CD4-positive, alpha-beta T cell (primary cell): ENCODE measurements around the gene VRK1. TPM values are rescaled to one million over a fixed set of nuclear protein-coding genes. Genes with fewer than 3 reads are reported as not detected.

ENCODE experiments used
- ATAC-seq: fragments of 200-7000 bp; cut with Tn5 transposase; one replicate; pipeline ENCODE4 v1.10.0; 2022; ENCODE audit warnings: mild to moderate bottlenecking; ENCODE audit not compliant: poor library complexity
- CTCF ChIA-PET: fragments of 350-600 bp; sonication (Branson Sonifier 250); formaldehyde crosslinking; loops from one replicate; lab custom pipeline; 2021; ENCODE audit warnings: antibody characterized with exemption, inconsistent platforms; lab: Charles Lee
- POLR2A ChIA-PET: fragments of 350-600 bp; sonication (Branson Sonifier 250); formaldehyde crosslinking; loops from one replicate; lab custom pipeline; 2021; ENCODE audit warnings: antibody characterized with exemption, inconsistent platforms; lab: Charles Lee
- DNase-seq, 14 experiments: peaks; one replicate each; pipeline ENCODE4 v3.0.0-alpha.2; 2013 to 2020; ENCODE audit warnings: mixed read lengths in 2 of 14
- H3K27ac ChIP-seq, 2 donors: one replicate each; pipeline versions ENCODE4 v1.5.1 to v1.7.0; 2013; ENCODE audit warnings: low read length in 2 of 2, low read depth in 1 of 2, mild to moderate bottlenecking in 1 of 2
- H3K27me3 ChIP-seq, 2 experiments: 1 replicate in 1 of 2; 2 replicates in 1 of 2; pipeline versions ENCODE4 v1.6.1 to v1.7.0; 2013; ENCODE audit warnings: low read length in 2 of 2, control low read depth in 1 of 2, mild to moderate bottlenecking in 1 of 2, moderate library complexity in 1 of 2; ENCODE audit not compliant: insufficient read depth in 2 of 2, control insufficient read depth in 1 of 2
- H3K36me3 ChIP-seq: one replicate; pipeline ENCODE4 v1.6.1; 2013; ENCODE audit warnings: low read length, control low read depth; ENCODE audit not compliant: insufficient read depth
- H3K4me1 ChIP-seq: one replicate; pipeline ENCODE4 v1.6.1; 2013; ENCODE audit warnings: low read length, control low read depth; ENCODE audit not compliant: insufficient read depth
- H3K4me3 ChIP-seq: one replicate; pipeline ENCODE4 v1.5.1; 2013; ENCODE audit warnings: mild to moderate bottlenecking, low read length, moderate library complexity
- H3K9me3 ChIP-seq, 2 experiments: 1 replicate in 1 of 2; 2 replicates in 1 of 2; pipeline versions ENCODE4 v1.6.1 to v1.7.0; 2013; ENCODE audit warnings: low read length in 2 of 2, mild to moderate bottlenecking in 2 of 2, control low read depth in 1 of 2, moderate library complexity in 1 of 2; ENCODE audit not compliant: control insufficient read depth in 1 of 2, insufficient read depth in 1 of 2
- H3K27ac Mint-ChIP-seq: one replicate; pipeline ENCODE4 v1.8.0; 2020; ENCODE audit warnings: mixed read lengths
- H3K27me3 Mint-ChIP-seq: one replicate; pipeline ENCODE4 v1.8.0; 2021; ENCODE audit warnings: mixed read lengths
- H3K36me3 Mint-ChIP-seq: one replicate; pipeline ENCODE4 v1.8.0; 2021; ENCODE audit warnings: low read depth, mixed read lengths
- H3K4me1 Mint-ChIP-seq: one replicate; pipeline ENCODE4 v1.8.0; 2021; ENCODE audit warnings: low read depth, mixed read lengths
- H3K4me3 Mint-ChIP-seq: one replicate; pipeline ENCODE4 v1.8.0; 2020; ENCODE audit warnings: mild to moderate bottlenecking, mixed read lengths
- H3K9me3 Mint-ChIP-seq: one replicate; pipeline ENCODE4 v1.8.0; 2020; ENCODE audit warnings: mixed read lengths
- CTCF ChIP-seq: fragments of 200-600 bp; IDR thresholded peaks from one replicate; pipeline ENCODE4 v1.8.0; 2022; ENCODE audit warnings: antibody characterized with exemption, mild to moderate bottlenecking
- intact Hi-C, 2 experiments: fragments of 100-400 bp; cut with DNase I in 1 of 2; cut with micrococcal nuclease in 1 of 2; formaldehyde crosslinking; loops; one replicate each; pipeline versions ENCODE4 v1.15.1 to v1.9.0; 2023 to 2025; cut with DNase I, micrococcal nuclease
- total RNA-seq, 174 experiments: library from RNA in 2 of 174; stranded (reverse) in 2 of 174; gene quantifications; one replicate each; pipeline ENCODE4 v1.2.3 and lab custom pipeline; 2021 to 2026

The VRK1 gene
- total RNA-seq, 2 experiments from 2014 or later, result 36.7 to 41.0 TPM

- H3K4me1 ChIP-seq, result no peaks in the 10 kb centered on the region
- intact Hi-C loops, result no loop called here
- no peak overlapping the region for H3K4me3 ChIP-seq
- ATAC-seq (no peak), DNase-seq (no peak)
- no peaks in the 10 kb centered on the region for H3K27me3 ChIP-seq
- H3K36me3 ChIP-seq, result no peaks in the 10 kb centered on the region
- H3K4me1 Mint-ChIP-seq, result no peaks in the 10 kb centered on the region
- H3K9me3 ChIP-seq, result no peaks in the 10 kb centered on the region
- H3K9me3 Mint-ChIP-seq, result no peaks in the 10 kb centered on the region
- ChIA-PET CTCF (interaction anchor here (0.6 to 0.7 kb wide), 2 partner anchors 22 to 1771 kb away, joined by 3 to 4 read pairs; no protein-coding TSS in a partner anchor), POLR2A (no interaction called here)
- H3K27ac ChIP-seq, result no peak overlapping the region
- H3K27ac Mint-ChIP-seq, result no peak overlapping the region
- H3K4me3 Mint-ChIP-seq, result no peak overlapping the region
- no peak for TF ChIP-seq CTCF
- H3K27me3 Mint-ChIP-seq, result peaks cover 35% of the 10 kb centered on the region
- H3K36me3 Mint-ChIP-seq, result no peaks in the 10 kb centered on the region
Observed at GRCh38 chr14:96783043-96783914, 13.9 kb upstream of the VRK1 start.

- no peak overlapping the region for H3K4me3 ChIP-seq
- DNase-seq (peak in 2 of 14 experiments; percentile 49 to 50), ATAC-seq (no peak)
- no peaks in the 10 kb centered on the region for H3K27me3 ChIP-seq
- POLR2A ChIA-PET, result no interaction called here
- H3K27ac Mint-ChIP-seq, result no peak overlapping the region
- H3K9me3 Mint-ChIP-seq, result no peaks in the 10 kb centered on the region
- H3K27me3 Mint-ChIP-seq, result peaks cover 35% of the 10 kb centered on the region
- no peaks in the 10 kb centered on the region for H3K9me3 ChIP-seq
- H3K4me1 Mint-ChIP-seq, result no peaks in the 10 kb centered on the region
- no peaks in the 10 kb centered on the region for H3K4me1 ChIP-seq
- H3K36me3 Mint-ChIP-seq, result no peaks in the 10 kb centered on the region
- H3K36me3 ChIP-seq, result no peaks in the 10 kb centered on the region
- CTCF ChIA-PET, result no interaction called here
- no peak for TF ChIP-seq CTCF
- no peak overlapping the region for H3K27ac ChIP-seq
- no peak overlapping the region for H3K4me3 Mint-ChIP-seq
- intact Hi-C loops, result no loop called here
Observed at GRCh38 chr14:96783915-96784224, 13.3 kb upstream of the VRK1 start.

- Mint-ChIP-seq H3K4me3 (no peak overlapping the region), H3K36me3 (no peaks in the 10 kb centered on the region), H3K9me3 (no peaks in the 10 kb centered on the region), H3K4me1 (no peaks in the 10 kb centered on the region), H3K27me3 (peaks cover 16% of the 10 kb centered on the region), H3K27ac (no peak overlapping the region)
- ATAC-seq, result no peak
- no peak overlapping the region for H3K27ac ChIP-seq
- CTCF ChIA-PET, result no interaction called here
- no peaks in the 10 kb centered on the region for H3K27me3 ChIP-seq
- no peak for TF ChIP-seq CTCF
- H3K4me1 ChIP-seq, result no peaks in the 10 kb centered on the region
- no peaks in the 10 kb centered on the region for H3K9me3 ChIP-seq
- POLR2A ChIA-PET, result no interaction called here
- H3K4me3 ChIP-seq, result no peak overlapping the region
- no peaks in the 10 kb centered on the region for H3K36me3 ChIP-seq
- intact Hi-C loops, result loop anchor here in 1 of 2 experiments (10.0 kb wide), 2 partner anchors 425 to 1635 kb away; partner anchors contain the start of genes ATG2B, DICER1 and GSKIP
- no peak for DNase-seq
Observed at GRCh38 chr14:96790186-96790585, 7.0 kb upstream of the VRK1 start.
